Activated naive CD8-positive, alpha-beta T cell treated with anti-CD3 and anti-CD28 coated beads, Interleukin-2, amount 10 ng/mL, durations not matched to agents 7 days and 5 days (primary cell): ENCODE results near the gene FAM131A. TPM values are rescaled to one million over a fixed set of nuclear protein-coding genes. Genes with fewer than 3 reads are reported as not detected.
A peak's percentile ranks its signal among the peaks of the same experiment; 100 is the strongest.

Experiments
- ATAC-seq: fragments of 150-1000 bp; cut with Tn5 transposase; one replicate; pipeline ENCODE4 v1.10.0; 2021; ENCODE audit warnings: low read depth, moderate library complexity
- POLR2A ChIA-PET: fragments of 350-600 bp; sonication (Branson Sonifier 250); formaldehyde crosslinking; loops from one replicate; lab custom pipeline; 2021; ENCODE audit warnings: antibody characterized with exemption; lab: Charles Lee
- DNase-seq: peaks from one replicate; pipeline ENCODE4 v3.0.0; 2021
- H3K27ac Mint-ChIP-seq: one replicate; pipeline ENCODE4 v1.8.0; 2022; ENCODE audit warnings: mild to moderate bottlenecking, mixed read lengths
- H3K27me3 Mint-ChIP-seq: one replicate; pipeline ENCODE4 v1.8.0; 2022; ENCODE audit warnings: mild to moderate bottlenecking, moderate library complexity, mixed read lengths
- H3K36me3 Mint-ChIP-seq: one replicate; pipeline ENCODE4 v1.8.0; 2021; ENCODE audit warnings: mild to moderate bottlenecking, mixed read lengths
- H3K4me1 Mint-ChIP-seq: one replicate; pipeline ENCODE4 v1.8.0; 2021; ENCODE audit warnings: mixed read lengths
- H3K4me3 Mint-ChIP-seq: one replicate; pipeline ENCODE4 v1.8.0; 2022; ENCODE audit warnings: mild to moderate bottlenecking, moderate library complexity, mixed read lengths
- H3K9me3 Mint-ChIP-seq: one replicate; pipeline ENCODE4 v1.8.0; 2021; ENCODE audit warnings: mixed read lengths
- total RNA-seq, 2 experiments: library from RNA; stranded (reverse); gene quantifications; one replicate each; pipeline ENCODE4 v1.2.3, GENCODE V29; 2021

FAM131A gene
- total RNA-seq, 2 experiments from 2014 or later: 5.5 to 6.1 TPM

DNA sequence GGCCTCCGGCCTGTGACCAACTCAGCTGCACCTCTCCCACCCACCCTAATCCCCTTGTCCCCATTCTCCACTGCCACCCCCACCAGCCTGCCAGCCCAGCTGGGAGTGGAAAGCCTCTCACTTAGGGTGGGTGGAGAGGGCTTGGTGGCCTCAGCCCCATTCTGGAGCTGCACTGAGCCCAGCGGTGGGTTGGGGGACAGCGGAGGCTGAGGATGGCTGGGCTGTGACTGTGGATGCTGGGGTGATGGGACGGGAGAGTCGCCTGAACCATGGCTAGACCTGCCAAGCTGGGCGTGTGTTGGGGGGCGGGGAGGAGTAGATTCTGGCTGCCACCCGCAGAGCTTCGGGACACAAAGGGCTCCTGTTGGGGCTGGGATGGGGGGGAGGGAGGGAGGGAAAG, 22.2 kb downstream of the FAM131A start:
- H3K4me3 Mint-ChIP-seq: no peak overlapping the region
- H3K9me3 Mint-ChIP-seq: no peaks in the 10 kb centered on the region
- DNase-seq: peak; percentile 29
- no peak for ATAC-seq
- peaks cover 4% of the 10 kb centered on the region for H3K36me3 Mint-ChIP-seq
- H3K27me3 Mint-ChIP-seq: peaks cover 2% of the 10 kb centered on the region
- no peak overlapping the region for H3K27ac Mint-ChIP-seq
- POLR2A ChIA-PET: interaction anchor here (0.5 to 1.4 kb wide), 3 partner anchors 12 to 185 kb away, joined by 3 to 4 read pairs (median 3); no protein-coding TSS in a partner anchor
- H3K4me1 Mint-ChIP-seq: peaks cover 18% of the 10 kb centered on the region

- DNase-seq: no peak
- H3K9me3 Mint-ChIP-seq: no peaks in the 10 kb centered on the region
- peaks cover 2% of the 10 kb centered on the region for H3K27me3 Mint-ChIP-seq
- peaks cover 23% of the 10 kb centered on the region for H3K4me1 Mint-ChIP-seq
- POLR2A ChIA-PET: interaction anchor here (0.7 to 2.3 kb wide), 4 partner anchors 7 to 45 kb away, joined by 3 to 6 read pairs (median 4); no protein-coding TSS in a partner anchor
- no peak for ATAC-seq
- H3K4me3 Mint-ChIP-seq: peak overlapping the region; percentile 81
- H3K27ac Mint-ChIP-seq: peak overlapping the region; percentile 40
- peaks cover 11% of the 10 kb centered on the region for H3K36me3 Mint-ChIP-seq
These were observed 22.9 kb downstream of the FAM131A start for GRCh38 chr3:184360070-184360928.

- no peak for ATAC-seq
These were observed 23.6 kb downstream of the FAM131A start for GRCh38 chr3:184360929-184361531.

DNA sequence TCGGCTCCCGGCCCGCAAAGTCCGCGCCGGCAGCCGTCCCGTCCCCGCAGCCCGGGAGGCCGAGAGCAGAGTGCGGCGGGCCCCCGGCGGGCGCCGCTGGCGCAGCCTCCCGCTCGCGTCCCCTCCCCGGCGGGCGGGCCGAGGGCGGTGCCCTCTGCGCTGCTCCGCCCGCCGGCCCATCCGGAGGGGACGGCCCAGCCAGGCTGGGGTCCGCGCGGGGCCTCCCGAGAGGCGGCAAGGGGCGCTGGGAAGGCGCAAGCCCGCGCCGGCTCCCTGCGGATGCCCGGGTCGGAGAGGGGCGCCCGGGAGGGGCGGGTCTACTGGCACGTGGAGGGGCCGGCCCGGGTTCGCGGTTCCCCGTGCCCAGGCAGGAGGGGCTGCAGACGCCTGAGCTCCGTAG, 24.1 kb downstream of the FAM131A start, which contains the start of the genes CLCN2 and POLR2H:
Gene CLCN2 (minus strand): TSS at position 74 of the 400 bp plus-strand sequence. CDS start 126 bp downstream, outside the sequence.
Gene POLR2H (plus strand): TSS at position 179 of the 400 bp plus-strand sequence. CDS start 1,783 bp downstream, outside the sequence.
- peaks cover 23% of the 10 kb centered on the region for H3K4me1 Mint-ChIP-seq
- ATAC-seq (peak; percentile 19), DNase-seq (peak; percentile 76)
- POLR2A ChIA-PET: interaction anchor here (0.9 to 2.3 kb wide), 2 partner anchors 8 to 62 kb away, joined by 5 to 6 read pairs; partner anchors contain the start of gene PSMD2
- H3K27ac Mint-ChIP-seq: peak within 1 kb of the TSS; percentile 95
- H3K4me3 Mint-ChIP-seq: peak within 1 kb of the TSS; percentile 98
- H3K36me3 Mint-ChIP-seq: peaks cover 13% of the 10 kb centered on the region
- H3K27me3 Mint-ChIP-seq: peaks cover 2% of the 10 kb centered on the region
- H3K9me3 Mint-ChIP-seq: no peaks in the 10 kb centered on the region

More at GRCh38 chr3:184360929-184361531, 23.6 kb downstream of the FAM131A start:
- peaks cover 23% of the 10 kb centered on the region for H3K4me1 Mint-ChIP-seq
- H3K9me3 Mint-ChIP-seq: no peaks in the 10 kb centered on the region
- H3K27me3 Mint-ChIP-seq: peaks cover 2% of the 10 kb centered on the region
- peak overlapping the region; percentile 40 for H3K27ac Mint-ChIP-seq
- H3K36me3 Mint-ChIP-seq: peaks cover 12% of the 10 kb centered on the region
- H3K4me3 Mint-ChIP-seq: peak overlapping the region; percentile 81
- POLR2A ChIA-PET: interaction anchor here (0.7 to 2.3 kb wide), 2 partner anchors 7 to 46 kb away, joined by 3 to 6 read pairs; no protein-coding TSS in a partner anchor
- DNase-seq: peak; percentile 31

DNA sequence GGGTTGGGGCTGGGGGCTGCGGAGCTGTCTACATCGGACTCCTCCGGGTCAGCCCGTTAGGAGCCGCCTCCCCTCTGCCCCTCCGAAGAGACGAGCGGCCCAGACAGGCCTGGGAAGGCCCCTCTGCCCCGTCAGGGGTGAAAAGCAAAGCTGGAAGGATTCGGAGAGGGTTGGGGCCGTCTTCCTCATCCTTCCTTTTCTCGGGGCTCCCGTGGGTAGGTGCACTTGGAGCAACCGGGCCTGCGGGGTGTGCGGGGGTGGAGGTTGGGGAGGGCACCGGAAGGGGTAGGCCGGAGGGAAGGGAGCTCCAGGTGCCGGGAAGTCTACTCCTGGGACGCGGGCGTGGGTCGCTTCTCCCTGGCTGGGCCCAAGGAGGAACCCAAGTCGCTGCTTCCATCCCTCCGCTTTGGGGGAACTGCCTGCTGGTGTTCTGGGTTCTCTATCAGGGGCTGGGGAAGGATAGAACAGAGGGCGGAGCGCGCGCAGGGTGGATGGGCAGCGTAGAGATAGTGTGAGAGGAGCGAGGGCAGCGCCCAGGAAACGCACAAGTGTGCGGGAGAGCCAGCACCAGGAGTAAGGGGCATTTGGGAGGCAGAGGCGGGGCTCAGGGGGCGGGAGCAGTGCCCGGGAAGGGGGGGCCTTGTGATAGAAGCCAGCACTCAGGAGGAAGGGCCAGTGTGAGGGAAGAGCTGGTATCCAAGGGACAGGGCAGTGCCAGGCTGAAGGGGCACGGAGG, 24.7 kb downstream of the FAM131A start:
- peaks cover 18% of the 10 kb centered on the region for H3K36me3 Mint-ChIP-seq
- ATAC-seq: peak; percentile 7
- H3K27me3 Mint-ChIP-seq: peaks cover 2% of the 10 kb centered on the region
- H3K4me3 Mint-ChIP-seq: peak overlapping the region; percentile 98
- peaks cover 27% of the 10 kb centered on the region for H3K4me1 Mint-ChIP-seq
- no peaks in the 10 kb centered on the region for H3K9me3 Mint-ChIP-seq
- peak overlapping the region; percentile 95 for H3K27ac Mint-ChIP-seq
- DNase-seq: peak; percentile 70
- POLR2A ChIA-PET: interaction anchor here (0.6 to 2.3 kb wide), 7 partner anchors 8 to 1876 kb away, joined by 3 to 6 read pairs (median 3); partner anchors contain the start of gene PSMD2

- peak overlapping the region; percentile 98 for H3K4me3 Mint-ChIP-seq
- peaks cover 2% of the 10 kb centered on the region for H3K27me3 Mint-ChIP-seq
- H3K27ac Mint-ChIP-seq: peak overlapping the region; percentile 96
- peaks cover 30% of the 10 kb centered on the region for H3K4me1 Mint-ChIP-seq
- no peaks in the 10 kb centered on the region for H3K9me3 Mint-ChIP-seq
- POLR2A ChIA-PET: interaction anchor here (0.6 to 2.3 kb wide), 6 partner anchors 8 to 1875 kb away, joined by 3 to 6 read pairs (median 3); no protein-coding TSS in a partner anchor
- DNase-seq (peak; percentile 95), ATAC-seq (peak; percentile 87)
- H3K36me3 Mint-ChIP-seq: peaks cover 21% of the 10 kb centered on the region
These were observed 25.5 kb downstream of the FAM131A start for GRCh38 chr3:184362668-184363546.

DNA sequence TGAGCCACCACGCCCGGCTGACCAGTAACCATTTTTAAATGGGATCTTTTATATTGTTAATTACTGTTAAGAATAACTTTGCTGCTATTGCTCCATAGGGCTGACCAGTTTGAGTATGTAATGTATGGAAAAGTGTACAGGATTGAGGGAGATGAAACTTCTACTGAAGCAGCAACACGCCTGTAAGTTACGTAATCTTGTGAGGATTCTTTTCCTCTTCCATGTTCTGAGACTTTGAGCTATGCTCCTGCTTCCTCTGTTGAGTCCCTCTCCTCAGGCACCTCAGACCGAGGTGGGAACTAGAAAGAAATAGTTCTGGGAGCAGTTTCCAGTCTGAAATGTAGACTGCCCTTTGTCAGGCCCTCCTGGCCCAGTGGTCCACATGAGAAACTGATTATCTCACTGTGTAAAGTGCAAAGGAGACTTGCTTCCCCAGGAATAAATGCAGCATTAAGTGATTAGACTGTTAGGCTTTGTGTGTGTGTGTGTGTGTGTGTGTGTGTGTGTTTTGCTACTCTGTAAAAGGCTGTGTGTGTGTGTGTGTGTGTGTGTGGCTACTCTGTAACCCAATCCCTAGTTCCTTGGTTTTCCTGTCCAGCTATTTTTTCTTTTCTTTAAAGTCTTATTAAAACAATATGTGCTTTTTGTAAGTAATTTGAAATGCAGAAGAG, 29.4 kb downstream of the FAM131A start:
- Mint-ChIP-seq H3K4me3 (no peak overlapping the region), H3K9me3 (no peaks in the 10 kb centered on the region), H3K27me3 (peaks cover 2% of the 10 kb centered on the region), H3K4me1 (peaks cover 27% of the 10 kb centered on the region), H3K36me3 (peaks cover 28% of the 10 kb centered on the region), H3K27ac (no peak overlapping the region)
- POLR2A ChIA-PET: no interaction called here
- ATAC-seq (no peak), DNase-seq (no peak)

GRCh38 chr3:184368116-184368515, 30.7 kb downstream of the FAM131A start:
- peaks cover 26% of the 10 kb centered on the region for H3K4me1 Mint-ChIP-seq
- no peak for DNase-seq
- no peak overlapping the region for H3K4me3 Mint-ChIP-seq
- ATAC-seq: no peak
- no peak overlapping the region for H3K27ac Mint-ChIP-seq
- peaks cover 28% of the 10 kb centered on the region for H3K36me3 Mint-ChIP-seq
- peaks cover 2% of the 10 kb centered on the region for H3K27me3 Mint-ChIP-seq
- H3K9me3 Mint-ChIP-seq: no peaks in the 10 kb centered on the region
- POLR2A ChIA-PET: interaction anchor here (0.5 kb wide), 1 partner anchor 11 kb away, joined by 4 read pairs; no protein-coding TSS in a partner anchor

GRCh38 chr3:184368586-184369183, 31.3 kb downstream of the FAM131A start:
- Mint-ChIP-seq H3K4me1 (peaks cover 23% of the 10 kb centered on the region), H3K27me3 (peaks cover 2% of the 10 kb centered on the region), H3K27ac (no peak overlapping the region), H3K36me3 (peaks cover 26% of the 10 kb centered on the region), H3K9me3 (no peaks in the 10 kb centered on the region), H3K4me3 (no peak overlapping the region)
- POLR2A ChIA-PET: no interaction called here
- DNase-seq (no peak), ATAC-seq (no peak)

GRCh38 chr3:184371570-184372018, 34.2 kb downstream of the FAM131A start:
- Mint-ChIP-seq H3K4me1 (peaks cover 11% of the 10 kb centered on the region), H3K27ac (no peak overlapping the region), H3K4me3 (no peak overlapping the region), H3K9me3 (no peaks in the 10 kb centered on the region), H3K36me3 (peaks cover 14% of the 10 kb centered on the region), H3K27me3 (peaks cover 10% of the 10 kb centered on the region)
- ATAC-seq (peak; percentile 96), DNase-seq (peak; percentile 63)
- POLR2A ChIA-PET: interaction anchor here (0.5 to 1.3 kb wide), 4 partner anchors 9 to 197 kb away, joined by 3 to 8 read pairs (median 4); no protein-coding TSS in a partner anchor

- ATAC-seq (no peak), DNase-seq (no peak)
- Mint-ChIP-seq H3K27ac (no peak overlapping the region), H3K36me3 (peaks cover 10% of the 10 kb centered on the region), H3K4me1 (peaks cover 8% of the 10 kb centered on the region), H3K9me3 (no peaks in the 10 kb centered on the region), H3K4me3 (no peak overlapping the region), H3K27me3 (peaks cover 11% of the 10 kb centered on the region)
- POLR2A ChIA-PET: interaction anchor here (1.1 to 1.3 kb wide), 2 partner anchors 143 to 168 kb away, joined by 6 to 8 read pairs; no protein-coding TSS in a partner anchor
These were observed 35.0 kb downstream of the FAM131A start for GRCh38 chr3:184372296-184372821.
